A673 (cell line): ENCODE data around the gene GRIK4. TPM values are rescaled to one million over a fixed set of nuclear protein-coding genes. Genes with fewer than 3 reads are reported as not detected.

Source experiments
- BruUV-seq: library from RNA; stranded (reverse); fragments of 400-500 nt; replicated peaks from 2 replicates; lab custom pipeline; 2021; lab: Mats Ljungman, UMichigan
- CTCF ChIA-PET: fragments of 300-600 bp; sonication (Branson Sonifier 250); formaldehyde crosslinking; loops from one replicate; lab custom pipeline; 2022; ENCODE audit warnings: antibody characterized with exemption; lab: Charles Lee
- POLR2A ChIA-PET: fragments of 300-600 bp; sonication (Branson Sonifier 250); formaldehyde crosslinking; loops from one replicate; lab custom pipeline; 2022; ENCODE audit warnings: antibody characterized with exemption; ENCODE audit not compliant: low non-redundant PET; lab: Charles Lee
- DNase-seq: peaks from one replicate; pipeline ENCODE4 v3.0.0-alpha.2; 2015; ENCODE audit warnings: low spot score
- H3K27ac ChIP-seq: fragments of 200-600 bp; sonication (generic); 2 replicates; pipeline ENCODE4 v1.5.1; 2016; ENCODE audit warnings: mixed run types, low read depth, mild to moderate bottlenecking, mixed read lengths, antibody characterized with exemption, low read length; ENCODE audit not compliant: poor library complexity, severe bottlenecking
- H3K27me3 ChIP-seq: fragments of 200-600 bp; sonication (generic); replicated peaks from 2 replicates; pipeline ENCODE4 v1.6.1; 2017; ENCODE audit warnings: mixed run types, low read depth, mild to moderate bottlenecking, mixed read lengths, antibody characterized with exemption, low read length; ENCODE audit not compliant: insufficient read depth, poor library complexity
- H3K36me3 ChIP-seq: fragments of 200-600 bp; sonication (generic); 2 replicates; pipeline ENCODE4 v1.6.1; 2016; ENCODE audit warnings: mixed run types, mild to moderate bottlenecking, mixed read lengths, antibody characterized with exemption, low read length; ENCODE audit not compliant: insufficient read depth, poor library complexity, severe bottlenecking
- H3K4me1 ChIP-seq: fragments of 200-600 bp; sonication (generic); 2 replicates; pipeline ENCODE4 v1.6.1; 2017; ENCODE audit warnings: mixed run types, mild to moderate bottlenecking, mixed read lengths, antibody characterized with exemption, low read length; ENCODE audit not compliant: insufficient read depth, poor library complexity, severe bottlenecking
- H3K4me3 ChIP-seq: fragments of 200-600 bp; sonication (generic); 2 replicates; pipeline ENCODE4 v1.5.1; 2016; ENCODE audit warnings: low read depth, mixed run types, mild to moderate bottlenecking, mixed read lengths, low read length; ENCODE audit not compliant: poor library complexity, severe bottlenecking
- H3K9me3 ChIP-seq: fragments of 200-600 bp; sonication (generic); 2 replicates; pipeline ENCODE4 v1.6.1; 2016; ENCODE audit warnings: mixed run types, low read depth, mild to moderate bottlenecking, mixed read lengths, antibody characterized with exemption, low read length; ENCODE audit not compliant: poor library complexity, severe bottlenecking
- CTCF ChIP-seq: fragments of 300-800, 200-600 bp; sonication (generic); conservative IDR thresholded peaks from 2 replicates; pipeline ENCODE4 v1.5.1; 2017; ENCODE audit warnings: low read depth, mild to moderate bottlenecking, antibody characterized with exemption, low read length, moderate library complexity, mixed read lengths
- EZH2 ChIP-seq: fragments of 200-600 bp; sonication (generic); IDR thresholded peaks from 2 replicates; pipeline ENCODE4 v1.6.1; 2017; ENCODE audit warnings: borderline replicate concordance, low read depth, mild to moderate bottlenecking, mixed read lengths, antibody characterized with exemption, low read length; ENCODE audit not compliant: poor library complexity, severe bottlenecking
- intact Hi-C: fragments of 100-400 bp; cut with micrococcal nuclease; formaldehyde crosslinking; loops from one replicate; pipeline ENCODE4 v1.10.0; 2022; ENCODE audit not compliant: unreplicated experiment
- total RNA-seq: library from RNA; stranded (reverse); gene quantifications from 2 replicates; pipeline ENCODE4 v1.2.3, GENCODE V29; 2021

Gene GRIK4
- total RNA-seq, 1 experiment from 2014 or later = not detected

DNA sequence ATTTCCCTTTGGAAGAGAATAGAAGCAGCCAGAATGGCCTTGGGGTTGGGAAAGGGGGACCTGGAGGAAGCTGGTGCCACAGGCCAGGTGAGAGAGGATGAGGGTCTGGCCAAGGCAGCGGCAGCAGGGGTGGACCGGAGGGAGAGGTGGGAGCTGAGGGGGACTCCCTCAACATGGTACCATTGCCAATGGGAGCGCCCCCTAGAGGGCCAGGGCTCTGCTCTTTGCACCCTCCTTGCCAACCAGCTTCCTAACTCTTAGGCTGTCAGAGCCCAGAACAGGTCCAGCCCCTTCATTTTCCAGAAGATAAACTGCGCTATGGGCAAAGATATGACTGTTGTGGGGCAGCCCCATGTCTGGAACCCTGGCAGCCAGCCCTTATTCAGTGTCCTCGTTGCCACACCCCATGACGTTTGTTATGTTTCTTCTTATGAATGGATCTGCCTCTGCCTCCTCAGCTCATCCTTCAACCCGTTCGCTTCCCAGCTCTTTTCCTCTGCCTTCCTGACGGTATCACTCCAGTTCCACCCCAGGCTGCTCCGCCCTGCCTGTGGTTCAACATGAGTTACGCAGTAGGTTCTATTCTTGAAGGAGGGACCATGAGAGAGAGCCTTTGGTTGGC, 185.2 kb downstream of the GRIK4 start:
- Histone ChIP-seq H3K27me3 (peaks cover 14% of the 10 kb centered on the region), H3K36me3 (no peaks in the 10 kb centered on the region), H3K4me3 (no peak overlapping the region), H3K4me1 (peaks cover 5% of the 10 kb centered on the region), H3K9me3 (no peaks in the 10 kb centered on the region), H3K27ac (no peak overlapping the region)
- DNase-seq = no peak
- BruUV-seq = no TSS peak
- POLR2A ChIA-PET = no interaction called here
- peak; percentile 52 for TF ChIP-seq CTCF
- no peak for TF ChIP-seq EZH2
- intact Hi-C loops = no loop called here
- CTCF ChIA-PET = no interaction called here

DNA sequence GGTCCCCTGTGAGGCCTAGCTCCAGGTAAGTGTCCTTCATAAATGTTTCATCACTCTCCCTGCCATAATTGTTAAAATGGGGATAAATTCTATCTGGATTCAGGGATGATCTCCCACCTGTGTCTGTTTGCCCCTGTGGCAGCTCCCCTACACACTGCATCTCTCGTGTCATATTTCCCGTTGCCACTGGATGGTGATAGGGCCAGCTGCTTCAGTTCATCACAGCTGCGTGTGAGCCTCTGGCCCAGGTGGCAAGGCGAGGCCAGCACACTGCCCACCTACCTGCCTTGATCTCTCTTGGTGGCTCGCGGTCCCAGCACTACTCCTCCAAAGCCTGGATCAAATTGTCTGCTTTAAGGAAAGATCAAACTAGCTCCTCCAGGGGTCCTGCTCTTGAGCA, 187.4 kb downstream of the GRIK4 start:
- no peaks in the 10 kb centered on the region for H3K36me3 ChIP-seq
- CTCF ChIA-PET = no interaction called here
- peaks cover 5% of the 10 kb centered on the region for H3K4me1 ChIP-seq
- H3K27ac ChIP-seq = no peak overlapping the region
- no peak overlapping the region for H3K4me3 ChIP-seq
- intact Hi-C loops = no loop called here
- peaks cover 21% of the 10 kb centered on the region for H3K27me3 ChIP-seq
- no peaks in the 10 kb centered on the region for H3K9me3 ChIP-seq
- POLR2A ChIA-PET = no interaction called here
- TF ChIP-seq CTCF (no peak), EZH2 (no peak)
- DNase-seq = no peak
- BruUV-seq = no TSS peak

- peaks cover 21% of the 10 kb centered on the region for H3K27me3 ChIP-seq
- DNase-seq = no peak
- intact Hi-C loops = no loop called here
- TF ChIP-seq CTCF (no peak), EZH2 (no peak)
- ChIA-PET CTCF (interaction anchor here (1.3 kb wide), 1 partner anchor 13 kb away, joined by 3 read pairs; no protein-coding TSS in a partner anchor), POLR2A (no interaction called here)
- no peak overlapping the region for H3K27ac ChIP-seq
- no peaks in the 10 kb centered on the region for H3K4me1 ChIP-seq
- H3K9me3 ChIP-seq = peaks cover 3% of the 10 kb centered on the region
- no peaks in the 10 kb centered on the region for H3K36me3 ChIP-seq
- no TSS peak for BruUV-seq
- H3K4me3 ChIP-seq = no peak overlapping the region
Observed at GRCh38 chr11:120702656-120703055, 191.1 kb downstream of the GRIK4 start.
